ENCODE data around the gene EMP2. TPM values are rescaled to one million over a fixed set of nuclear protein-coding genes. Genes with fewer than 3 reads are reported as not detected.
"Not testable (repeated sequence)": the region's sequence is repeated elsewhere in the genome, so short reads cannot be mapped to it uniquely, and the experiment has no call there.

Gene EMP2
- total RNA-seq, 1 donor from 2014 or later, result 0.45 TPM

DNA sequence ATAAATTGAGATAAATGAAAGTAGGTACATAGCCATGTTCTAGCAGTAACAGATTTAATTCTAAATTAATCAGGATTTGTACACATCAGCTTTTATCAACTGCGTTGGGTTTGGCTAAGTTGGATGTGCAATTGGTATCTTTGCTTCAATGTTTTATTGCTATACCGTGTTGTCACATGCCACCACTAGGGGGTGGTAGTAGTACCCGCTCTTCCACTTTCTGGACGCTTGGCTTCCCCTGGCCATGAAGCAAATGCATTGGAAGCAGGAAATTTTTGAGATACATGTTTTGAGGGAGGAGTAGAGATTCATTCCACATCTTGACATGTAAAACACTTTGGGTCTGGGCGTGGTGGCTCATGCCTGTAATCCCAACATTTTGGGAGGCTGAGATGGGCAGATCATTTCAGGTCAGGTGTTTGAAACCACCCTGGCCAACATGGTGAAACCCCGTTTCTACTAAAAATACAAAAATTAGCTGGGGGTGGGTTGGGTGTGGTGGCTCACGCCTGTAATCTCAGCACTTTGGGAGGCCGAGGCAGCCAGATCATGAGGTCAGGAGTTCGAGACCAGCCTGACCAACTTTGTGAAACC, 58.6 kb downstream of the EMP2 start:
- DNase-seq (ENCODE audit: low read depth), result peak; percentile 56

DNA sequence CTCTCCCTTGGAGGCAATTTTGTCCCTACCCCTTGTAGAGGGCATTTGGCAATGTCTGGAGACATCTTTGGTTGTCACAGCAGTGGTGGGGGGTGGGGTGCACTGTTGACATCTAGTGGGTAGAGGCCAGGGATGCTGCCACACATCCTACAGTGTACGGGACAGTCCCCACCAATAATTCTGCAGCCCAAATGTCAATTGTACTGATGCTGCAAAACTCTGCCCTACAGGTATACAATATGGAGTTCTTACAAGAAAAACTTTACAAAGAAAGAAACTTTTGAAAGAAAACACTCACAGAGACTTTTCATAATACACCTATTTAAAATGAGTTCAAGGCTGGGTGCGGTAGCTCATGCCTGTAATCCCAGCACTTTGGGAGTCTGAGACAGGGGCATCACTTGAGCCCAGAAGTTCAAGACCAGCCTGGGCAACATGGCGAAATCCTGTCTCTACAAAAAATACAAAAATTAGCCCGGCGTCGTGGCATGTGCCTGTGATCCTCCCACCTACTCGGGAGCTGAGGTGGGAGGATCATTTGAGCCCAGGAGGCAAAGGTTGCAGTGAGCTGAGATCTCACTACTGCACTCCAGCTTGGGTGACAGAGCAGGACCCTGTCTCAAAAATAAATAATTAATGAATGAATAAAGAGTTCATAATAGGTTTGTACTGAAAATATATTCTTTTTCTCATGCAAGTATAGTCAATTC, 59.4 kb downstream of the EMP2 start:
- DNase-seq (ENCODE audit: low read depth), result no peak

DNA sequence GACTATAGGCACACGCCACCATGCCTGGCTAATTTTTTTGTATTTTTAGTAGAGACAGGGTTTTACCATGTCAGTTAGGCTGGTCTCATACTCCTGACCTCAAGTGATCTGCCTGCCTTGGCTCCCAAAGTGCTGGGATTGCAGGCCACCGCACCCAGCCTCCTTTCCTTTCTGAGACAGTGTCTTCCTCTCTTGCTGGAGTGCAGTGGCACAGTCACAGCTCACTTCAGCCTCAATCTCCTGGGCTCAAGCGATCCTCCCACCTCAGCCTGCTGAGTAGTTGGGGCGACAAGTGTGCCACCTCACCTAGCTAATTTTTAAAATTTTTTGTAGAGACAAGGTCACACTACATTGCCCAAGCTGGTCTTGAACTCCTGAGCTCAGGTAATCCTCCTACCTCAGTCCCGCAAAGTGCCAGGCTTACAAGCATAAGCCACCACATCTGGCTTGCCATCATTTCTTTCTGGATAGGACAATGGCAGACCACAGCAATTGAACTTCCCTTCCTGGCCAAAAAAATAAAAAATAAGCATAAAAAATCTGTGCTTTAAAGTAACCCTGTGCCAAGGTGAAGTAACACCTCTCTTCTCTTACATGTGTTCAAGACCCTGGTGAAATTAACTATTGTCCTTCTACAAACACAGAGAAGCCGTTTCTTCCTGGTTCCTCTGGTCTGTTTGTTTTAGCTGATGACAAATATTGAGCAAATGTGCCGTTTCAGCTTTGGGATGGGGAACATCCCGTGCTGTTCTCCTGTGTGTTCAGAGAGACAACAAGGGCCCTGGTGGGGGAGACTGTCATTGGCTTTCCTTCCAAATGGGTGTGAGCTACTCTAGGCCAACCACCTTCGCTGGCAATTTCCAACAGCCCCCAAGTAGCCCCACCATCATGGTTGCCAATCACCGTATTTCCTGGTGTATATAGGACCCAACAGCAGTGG, 60.2 kb downstream of the EMP2 start:
- DNase-seq (ENCODE audit: low read depth), result no peak

DNA sequence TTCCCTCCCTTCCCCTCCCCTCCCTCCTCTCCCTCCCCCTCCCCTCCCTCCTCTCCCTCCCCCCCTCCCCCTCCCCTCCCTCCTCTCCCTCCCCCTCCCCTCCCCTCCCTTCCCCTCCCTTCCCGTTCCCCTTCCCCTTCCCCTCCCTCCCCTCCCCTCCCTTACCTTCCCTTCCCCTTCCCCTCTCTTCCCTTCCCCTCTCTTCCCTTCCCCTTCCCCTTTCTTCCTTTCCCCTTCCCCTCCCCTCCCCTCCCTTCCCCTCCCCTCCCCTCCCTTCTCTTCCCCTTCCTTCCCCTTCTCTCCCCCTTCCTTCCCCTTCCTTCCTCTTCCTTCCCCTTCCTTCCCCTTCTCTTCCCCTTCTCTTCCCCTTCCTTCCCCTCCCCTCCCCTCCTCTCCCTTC, 61.1 kb downstream of the EMP2 start:
- DNase-seq (ENCODE audit: low read depth), result no peak

DNA sequence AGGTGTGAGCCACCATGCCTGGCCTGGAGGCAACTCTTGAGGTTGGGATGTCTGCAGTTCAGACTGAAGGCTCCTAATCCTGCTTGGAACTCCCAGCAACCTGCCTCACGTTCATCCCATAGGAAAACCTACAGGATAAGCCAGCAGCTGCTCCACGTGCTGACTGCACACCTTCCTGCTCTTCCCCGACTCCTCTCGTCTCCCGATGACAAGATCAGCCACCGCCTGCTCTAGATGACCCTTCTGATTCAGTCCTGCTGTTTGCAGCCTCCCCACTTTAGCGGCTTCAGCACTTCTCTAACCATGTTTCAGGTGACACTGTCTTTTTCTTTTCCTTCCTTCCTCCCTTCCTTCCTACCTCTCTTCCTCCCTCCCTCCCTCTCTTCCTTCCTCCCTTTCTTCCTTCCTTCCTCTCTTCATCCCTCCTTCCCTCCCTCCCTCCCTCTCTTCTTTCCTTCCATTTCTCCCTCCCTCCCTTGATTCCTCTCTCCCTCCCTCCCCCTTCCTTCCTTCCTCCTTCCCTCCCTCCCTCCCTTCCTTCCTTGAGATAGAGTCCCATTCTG, 61.8 kb downstream of the EMP2 start:
- DNase-seq (ENCODE audit: low read depth), result no peak

DNA sequence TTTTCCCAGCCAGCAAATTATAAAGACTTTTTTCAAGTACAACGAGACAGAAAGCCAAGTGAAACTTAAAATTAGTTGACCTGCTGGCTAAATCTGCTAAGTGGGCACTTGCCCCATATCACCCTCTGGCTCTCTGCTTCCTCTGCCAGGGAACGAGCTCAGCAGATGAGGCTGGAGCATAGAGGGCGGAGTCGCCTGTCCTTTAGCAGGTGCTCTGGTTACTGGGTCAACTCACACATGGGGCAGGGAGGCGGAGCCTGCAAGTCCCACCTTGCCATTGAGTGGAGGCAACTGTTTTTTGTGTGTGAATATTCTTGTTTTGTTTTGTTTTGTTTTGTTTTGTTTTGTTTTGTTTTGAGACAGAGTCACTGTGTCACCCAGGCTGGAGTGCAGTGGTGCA, 62.5 kb downstream of the EMP2 start:
- no peak for DNase-seq (ENCODE audit: low read depth)

DNA sequence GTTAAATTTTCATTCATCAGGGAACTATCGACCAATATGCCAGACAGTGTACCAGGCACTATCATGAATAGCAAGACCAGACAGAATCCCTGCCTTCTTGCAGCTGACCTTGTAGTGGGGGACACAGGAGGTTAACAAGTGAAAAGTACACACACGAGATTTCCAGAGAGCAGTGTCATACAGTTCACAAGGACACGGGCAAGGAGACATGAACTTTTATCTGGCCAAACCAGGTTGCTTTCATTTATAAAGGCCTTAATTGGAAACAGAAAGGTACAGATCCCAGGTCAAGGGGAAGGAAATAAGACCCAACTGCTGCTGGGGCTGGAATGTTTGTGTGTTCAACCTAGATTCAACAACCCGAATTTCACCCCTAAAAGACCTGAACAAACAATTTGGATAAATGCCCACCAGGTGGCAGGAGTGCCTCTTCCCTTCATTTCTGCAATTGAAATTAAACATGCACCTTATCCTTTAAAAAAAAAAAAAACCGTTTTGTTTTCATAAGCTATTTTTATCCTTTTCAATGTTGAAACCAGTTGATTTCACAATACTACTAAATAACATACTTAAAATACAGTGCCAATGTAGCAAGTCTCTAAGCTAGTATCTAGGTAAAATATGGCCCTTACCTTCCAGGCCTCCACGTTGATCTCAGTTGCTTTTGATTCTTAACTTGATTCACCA, 65.9 kb downstream of the EMP2 start:
- DNase-seq (ENCODE audit: low read depth), result peak; percentile 73

DNA sequence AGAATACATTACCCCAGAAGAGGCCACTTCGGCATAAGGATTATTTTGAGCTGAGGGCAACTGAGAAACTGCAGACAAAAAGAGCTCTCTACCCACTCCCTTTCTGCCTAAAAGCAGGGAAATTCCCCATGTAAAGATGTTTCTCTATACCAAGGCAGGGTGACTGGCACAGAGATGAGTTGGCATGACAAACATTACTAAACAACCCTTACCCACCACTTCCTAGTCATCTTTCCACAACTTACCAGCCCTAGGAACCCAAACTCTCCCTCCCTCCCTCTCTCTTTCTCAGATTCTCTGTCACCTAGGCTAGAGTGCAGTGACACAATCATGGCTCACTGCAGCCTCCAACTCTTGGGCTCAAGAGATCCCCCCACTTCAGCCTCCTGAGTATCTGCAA, 68.6 kb downstream of the EMP2 start:
- DNase-seq (ENCODE audit: low read depth), result no peak

DNA sequence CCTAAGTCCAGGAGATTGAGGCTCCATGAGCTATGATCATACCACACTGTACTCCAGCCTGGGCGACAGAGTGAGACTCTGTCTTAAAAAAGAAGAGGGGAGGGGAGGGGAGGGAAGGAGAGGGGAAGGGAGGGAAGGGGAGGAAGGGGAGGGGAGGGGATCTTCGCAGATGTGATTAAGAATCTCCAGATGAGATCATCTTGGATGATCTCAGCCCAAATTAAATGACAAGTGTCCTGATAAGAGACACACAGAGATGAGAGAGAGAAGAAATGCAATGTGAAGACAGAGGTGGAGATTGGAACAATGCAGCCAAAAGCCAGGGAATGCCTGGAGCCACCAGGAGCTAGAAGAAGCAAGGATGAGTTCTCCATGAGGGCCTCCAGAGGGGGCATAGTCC, 70.1 kb downstream of the EMP2 start:
- DNase-seq (ENCODE audit: low read depth), result no peak

DNA sequence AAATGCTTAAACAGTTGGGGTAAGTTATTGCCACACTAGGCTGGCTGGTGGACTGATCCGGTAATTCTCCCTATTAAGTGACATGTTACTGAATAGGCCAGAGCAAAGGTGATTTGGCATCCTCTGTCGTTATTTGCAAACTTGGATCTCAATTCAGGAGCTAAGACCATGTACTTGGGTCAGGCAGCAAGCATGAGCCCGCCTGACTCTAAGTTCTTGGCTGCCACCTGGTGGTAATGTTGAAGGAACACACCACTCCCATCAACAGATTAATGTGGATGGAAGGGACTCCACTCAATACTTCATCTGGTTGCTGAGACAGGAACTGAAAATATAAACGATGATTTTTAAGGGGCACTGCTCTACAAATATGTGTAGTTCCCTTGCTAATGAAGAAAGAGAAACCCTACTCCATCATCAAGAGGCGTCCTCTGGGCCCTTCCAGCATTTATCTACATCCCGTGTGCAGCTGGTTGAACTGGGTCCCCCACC, 70.8 kb downstream of the EMP2 start:
- DNase-seq (ENCODE audit: low read depth), result peak; percentile 75

DNA sequence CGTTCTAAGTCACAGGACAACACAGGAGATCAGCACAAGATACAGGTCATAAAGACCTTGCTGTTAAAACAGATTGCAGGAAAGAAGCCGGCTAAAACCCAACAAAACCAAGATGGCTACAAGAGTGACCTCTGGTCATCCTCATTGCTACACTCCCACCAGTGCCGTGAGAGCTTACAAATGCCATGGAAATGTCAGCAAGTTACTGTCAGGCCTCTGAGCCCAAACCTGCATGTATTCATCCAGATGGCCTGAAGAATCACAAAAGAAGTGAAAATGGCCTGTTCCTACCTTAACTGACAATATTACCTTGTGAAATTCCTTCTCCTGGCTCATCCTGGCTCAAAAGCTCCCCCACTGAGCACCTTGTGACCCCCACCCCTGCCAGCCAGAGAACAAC, 75.1 kb downstream of the EMP2 start:
- not testable (repeated sequence) for DNase-seq (ENCODE audit: low read depth)

DNA sequence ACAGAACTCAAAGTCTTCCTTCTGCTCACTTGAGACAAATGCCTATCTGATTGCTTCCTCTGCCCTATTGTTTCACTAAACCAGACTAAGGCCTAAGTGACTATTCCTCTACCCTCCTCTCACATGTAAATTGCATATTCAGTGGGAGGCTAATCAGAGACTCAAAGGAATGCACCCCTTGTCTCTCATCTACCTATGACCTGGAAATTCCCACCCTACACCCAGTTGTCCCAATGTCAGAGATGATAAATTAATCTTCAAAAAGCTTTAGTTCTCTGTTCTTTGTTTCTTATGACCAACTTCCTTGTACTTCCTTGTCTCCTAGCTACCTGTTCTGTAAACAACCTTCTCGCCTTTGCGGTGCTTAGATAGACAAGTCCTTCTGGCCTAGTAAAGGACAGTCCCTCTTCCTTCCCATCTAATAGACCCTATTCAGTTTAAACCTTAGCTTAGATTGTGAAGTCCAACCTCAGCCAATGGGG, 76.0 kb downstream of the EMP2 start:
- DNase-seq (ENCODE audit: low read depth), result peak; percentile 4

DNA sequence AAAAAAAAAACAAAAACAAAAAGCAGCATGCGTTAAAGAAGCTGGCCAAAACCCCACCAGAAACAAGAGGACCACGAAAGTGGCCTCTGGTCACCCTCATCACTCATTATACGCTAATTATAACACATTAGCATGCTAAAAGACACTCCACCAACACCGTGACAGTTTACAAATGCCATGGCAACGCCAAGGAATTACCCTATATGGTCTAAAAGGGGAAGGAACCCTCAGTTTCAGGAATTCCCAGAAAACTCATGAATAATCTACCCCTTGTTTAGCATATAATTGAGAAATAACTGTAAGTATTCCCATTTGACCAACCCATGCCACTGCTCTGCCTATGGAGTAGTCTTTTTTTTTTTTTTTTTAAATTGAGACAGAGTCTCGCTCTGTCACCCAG, 77.6 kb downstream of the EMP2 start:
- no peak for DNase-seq (ENCODE audit: low read depth)

DNA sequence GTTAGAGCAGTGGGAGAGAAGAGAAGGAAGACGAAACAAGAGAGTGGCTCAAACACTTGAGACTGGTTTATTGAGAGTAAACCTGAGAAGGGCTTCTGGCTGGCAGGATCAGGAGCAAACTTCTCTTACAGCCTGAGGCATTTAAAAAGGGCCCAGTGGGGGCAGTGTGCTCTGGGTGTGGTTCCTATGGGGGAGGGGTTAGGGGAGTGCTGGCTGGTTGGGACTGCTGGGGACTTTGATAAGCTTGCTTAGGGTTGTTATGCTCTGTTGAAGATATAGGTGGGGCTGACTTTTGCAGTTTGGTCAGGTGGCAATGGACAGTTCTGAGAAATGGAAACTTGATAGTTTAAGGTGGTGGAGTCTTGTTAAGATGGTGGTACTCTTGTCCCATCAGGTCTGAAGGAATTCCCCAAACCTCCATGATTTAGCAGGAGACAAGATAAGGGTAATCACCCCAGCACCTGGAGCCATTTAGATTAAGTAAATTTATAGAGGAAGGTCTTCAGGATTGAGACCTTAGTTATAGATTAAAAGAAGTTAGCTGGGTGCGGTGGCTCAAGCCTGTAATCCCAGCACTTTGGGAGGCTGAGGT, 79.3 kb downstream of the EMP2 start:
- no peak for DNase-seq (ENCODE audit: low read depth)

DNA sequence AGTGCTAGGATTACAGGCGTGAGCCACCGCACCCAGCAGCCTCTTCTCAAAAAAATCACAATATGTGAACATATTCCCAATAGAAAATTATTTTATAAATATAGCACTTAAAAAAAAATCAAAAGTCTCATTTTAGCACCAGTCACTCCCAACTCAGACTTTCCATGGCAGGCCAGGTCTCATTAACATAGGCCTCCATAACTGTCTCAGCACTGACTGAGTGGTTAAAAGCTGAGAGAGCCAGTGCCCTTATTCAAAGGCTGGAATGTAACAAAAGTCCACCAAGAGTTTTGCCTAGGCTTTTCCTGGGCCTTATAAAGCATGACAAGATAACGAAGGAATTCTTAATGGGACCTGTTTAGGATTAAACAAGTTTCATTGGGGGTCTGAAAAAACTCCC, 79.8 kb downstream of the EMP2 start:
- DNase-seq (ENCODE audit: low read depth), result no peak

DNA sequence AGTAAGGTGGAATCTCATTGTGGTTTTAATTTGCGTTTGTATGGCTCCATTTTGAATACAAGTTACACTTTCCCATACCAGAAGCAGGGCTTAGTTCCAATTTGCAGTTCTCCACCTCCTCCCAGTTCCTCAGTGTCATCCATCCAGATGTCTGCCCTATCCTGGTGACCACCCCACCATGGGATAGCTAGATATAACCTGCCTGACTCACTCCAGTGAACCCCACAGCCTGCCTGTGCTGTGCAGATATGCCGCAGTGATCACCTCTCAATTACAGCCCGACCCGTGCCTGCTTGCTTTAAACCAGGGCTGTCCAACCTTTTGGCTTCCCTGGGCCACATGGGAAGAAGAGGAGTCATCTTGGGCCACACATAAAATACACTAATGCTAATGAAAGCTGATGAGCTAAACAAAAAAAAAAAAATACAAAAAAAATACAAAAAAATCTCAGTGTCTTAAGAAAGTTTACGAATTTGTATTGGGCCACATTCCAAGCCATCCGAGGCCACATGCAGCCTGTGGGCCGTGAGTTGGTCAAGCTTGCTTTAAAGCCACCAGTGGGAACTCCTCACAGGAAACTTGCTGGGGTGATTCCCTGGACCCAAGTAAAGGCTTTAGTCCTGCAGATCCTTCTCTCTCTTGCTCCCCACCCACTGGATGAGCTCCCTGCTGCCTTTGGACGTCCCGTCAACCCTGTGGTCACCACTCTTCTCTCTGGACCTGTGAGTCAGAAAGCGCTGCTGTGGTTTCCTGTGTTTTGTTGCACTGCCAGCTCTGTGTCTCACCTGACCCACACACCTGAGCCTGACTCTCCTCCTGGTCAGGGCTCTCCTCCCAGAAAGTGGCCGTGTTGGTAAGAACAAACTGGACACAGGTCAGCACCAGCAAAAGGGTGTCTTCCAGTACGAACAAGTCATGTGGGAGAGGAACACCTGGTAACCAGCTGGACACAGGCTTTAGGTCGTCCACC, 83.0 kb downstream of the EMP2 start:
- DNase-seq (ENCODE audit: low read depth), result no peak

DNA sequence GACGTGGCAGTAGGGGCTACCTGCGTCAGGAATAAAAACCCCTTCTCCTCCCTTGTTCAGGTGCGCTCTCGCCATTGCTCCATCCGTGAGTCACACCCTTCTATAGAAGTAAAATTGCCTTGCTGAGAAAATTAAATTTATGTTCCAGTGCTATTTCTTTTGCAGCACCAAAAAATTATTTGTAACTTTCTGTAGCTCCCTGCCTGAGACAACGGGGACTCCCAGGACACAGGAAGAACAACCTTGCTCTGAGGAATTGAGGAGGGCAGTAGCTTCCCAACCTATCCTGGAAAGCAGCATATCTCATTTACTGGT, 85.4 kb downstream of the EMP2 start:
- DNase-seq (ENCODE audit: low read depth), result no peak

DNA sequence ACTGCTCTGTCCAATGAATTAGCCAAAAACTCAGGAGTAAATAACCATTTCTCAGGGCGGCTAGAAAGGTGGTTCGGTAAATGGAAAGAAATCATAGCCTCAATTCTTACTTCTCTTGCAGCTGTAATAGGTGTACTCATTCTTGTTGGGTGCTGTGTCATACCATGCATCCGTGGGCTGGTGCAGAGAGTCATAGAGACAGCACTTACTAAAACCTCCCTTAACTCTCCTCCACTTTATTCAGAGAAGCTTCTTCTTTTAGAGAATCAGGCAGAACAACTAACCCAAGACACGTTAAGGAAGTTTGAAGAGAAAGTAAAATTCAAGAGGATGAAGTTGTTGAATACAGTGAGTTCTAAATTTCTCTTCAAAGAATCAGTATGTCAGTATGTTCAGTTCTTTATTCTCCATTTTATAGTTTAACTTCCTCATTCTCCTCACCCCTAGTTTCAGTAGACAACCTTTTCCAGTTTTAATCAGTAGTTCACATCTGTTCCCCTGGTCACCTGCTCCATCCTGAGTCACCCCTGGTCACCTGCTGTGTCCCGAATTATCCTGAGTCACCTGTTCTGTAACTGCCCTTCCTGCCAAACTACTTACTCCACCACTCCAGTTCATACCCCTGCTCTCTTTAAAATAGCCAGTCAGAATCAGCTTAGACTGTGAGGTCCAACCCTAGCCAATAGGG, 85.9 kb downstream of the EMP2 start:
- no peak for DNase-seq (ENCODE audit: low read depth)

DNA sequence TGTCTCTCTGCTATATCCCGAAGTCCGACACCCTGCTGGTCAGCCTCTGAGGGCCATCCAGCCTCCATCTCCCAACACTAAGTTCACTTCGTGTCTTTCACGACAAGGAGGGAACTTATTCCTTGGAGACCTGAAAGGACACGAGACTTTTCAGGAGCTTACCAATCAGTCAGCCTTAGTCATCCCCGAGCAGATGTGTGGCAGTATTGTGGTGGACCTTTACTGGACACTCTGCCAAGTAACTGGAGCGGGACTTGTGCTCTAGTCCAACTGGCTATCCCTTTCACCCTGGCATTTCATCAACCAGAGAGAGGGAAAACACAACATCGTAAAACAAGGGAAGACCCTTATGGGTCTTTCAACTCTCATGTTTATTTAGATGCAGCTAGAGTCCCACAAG, 87.1 kb downstream of the EMP2 start:
- no peak for DNase-seq (ENCODE audit: low read depth)

DNA sequence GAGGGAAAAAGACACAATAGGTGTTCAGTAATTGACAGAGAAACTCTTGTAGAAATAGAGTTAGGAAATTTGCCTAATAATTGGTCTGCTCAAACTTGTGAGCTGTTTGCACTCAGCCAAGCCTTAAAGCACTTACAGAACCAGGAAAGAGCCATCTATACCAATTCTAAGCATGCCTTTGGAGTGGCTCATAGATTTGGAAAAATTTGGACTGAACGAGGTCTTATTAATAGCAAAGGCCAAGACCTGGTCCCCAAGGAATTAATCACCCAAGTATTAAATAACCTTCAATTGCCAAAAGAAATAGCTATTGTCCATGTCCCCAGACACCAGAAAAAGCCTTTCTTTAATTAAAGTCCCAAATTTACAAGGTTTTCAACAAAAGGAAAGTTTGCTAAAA, 90.3 kb downstream of the EMP2 start:
- no peak for DNase-seq (ENCODE audit: low read depth)

Measured in renal cortical epithelial cell (primary cell).